Cerebellar cortex (tissue), 1 donor: Measurements from ENCODE around the gene MTFR1L.

Experiments
- DNase-seq: peaks from one replicate; pipeline ENCODE4 v3.0.0-alpha.2; 2015; ENCODE audit warnings: low spot score

Gene MTFR1L

DNA sequence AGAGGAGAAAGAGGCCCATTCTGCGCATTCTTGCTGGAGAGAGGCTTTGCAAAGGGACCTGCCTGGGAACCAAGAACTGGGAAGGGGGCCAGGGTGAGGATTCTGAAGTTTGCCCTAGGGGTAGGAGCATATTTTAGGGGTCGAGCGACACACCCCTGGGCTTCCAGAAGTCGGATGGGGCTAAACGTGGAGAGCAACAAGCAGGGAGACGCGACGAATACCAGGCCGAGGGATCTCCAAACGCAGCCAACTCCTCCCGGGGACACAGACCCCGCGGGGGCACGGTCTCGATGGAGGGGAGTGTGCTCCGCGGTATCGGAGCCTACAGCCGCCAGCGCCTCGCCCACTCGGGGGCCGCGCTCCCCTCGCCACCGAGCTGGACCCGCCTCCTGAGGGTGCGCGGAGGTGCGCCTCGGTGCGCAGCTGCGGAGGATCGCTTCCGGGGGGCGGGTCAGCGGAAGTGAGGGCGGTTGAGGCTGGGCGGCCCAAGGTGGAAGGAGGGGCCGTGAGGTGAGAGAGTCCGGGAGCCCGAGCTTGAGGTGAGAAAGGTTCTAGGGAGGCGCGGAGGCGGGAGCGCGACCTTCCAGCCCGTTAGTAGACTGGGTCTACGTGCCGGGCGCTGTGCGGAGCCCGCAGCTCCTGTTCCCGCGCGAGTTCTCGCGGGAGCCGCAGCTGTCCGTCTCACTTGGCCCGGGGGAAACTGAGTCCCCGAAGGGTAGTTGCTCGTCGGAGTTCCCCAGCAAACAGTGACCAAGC, at the start of gene MTFR1L:
MTFR1L (plus strand) TSS at position 464 of the 756 bp plus-strand sequence. CDS start 3,151 bp downstream, outside the sequence.
- peak; percentile 82 for DNase-seq

DNA sequence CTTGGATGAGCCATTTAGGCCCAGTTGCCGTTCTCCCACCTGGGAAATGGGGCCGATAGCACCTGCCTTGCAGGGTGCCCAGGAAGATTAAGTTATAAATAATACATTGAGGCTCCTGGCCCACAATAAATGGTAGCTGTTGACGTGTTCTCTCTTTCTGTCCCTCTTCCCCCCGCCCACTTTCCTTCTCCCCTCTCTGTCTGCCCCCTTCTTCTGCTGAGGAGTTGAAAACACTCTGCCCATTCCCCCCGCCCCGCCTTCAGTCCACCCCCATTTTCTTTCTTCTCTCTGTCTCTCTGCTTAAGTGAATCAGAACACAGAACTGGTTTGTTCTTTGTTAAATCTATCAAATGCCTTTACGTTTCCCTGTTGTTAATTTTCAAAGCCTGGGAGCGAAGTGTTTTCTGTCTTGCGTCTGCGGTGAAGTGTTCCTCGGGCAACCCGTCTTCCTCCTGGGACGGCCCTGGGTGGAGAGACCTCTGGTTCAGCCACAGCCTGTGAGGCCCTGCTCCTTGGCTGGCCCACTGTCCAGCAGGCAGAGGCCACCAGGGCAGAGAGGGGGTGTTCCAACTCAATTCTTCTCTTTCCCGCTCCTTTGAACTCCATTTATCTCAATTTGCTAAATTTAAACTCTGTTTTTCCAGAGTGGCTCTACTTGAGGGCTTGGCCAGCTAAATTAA, 49.1 kb upstream of the MTFR1L start:
- DNase-seq = no peak

DNA sequence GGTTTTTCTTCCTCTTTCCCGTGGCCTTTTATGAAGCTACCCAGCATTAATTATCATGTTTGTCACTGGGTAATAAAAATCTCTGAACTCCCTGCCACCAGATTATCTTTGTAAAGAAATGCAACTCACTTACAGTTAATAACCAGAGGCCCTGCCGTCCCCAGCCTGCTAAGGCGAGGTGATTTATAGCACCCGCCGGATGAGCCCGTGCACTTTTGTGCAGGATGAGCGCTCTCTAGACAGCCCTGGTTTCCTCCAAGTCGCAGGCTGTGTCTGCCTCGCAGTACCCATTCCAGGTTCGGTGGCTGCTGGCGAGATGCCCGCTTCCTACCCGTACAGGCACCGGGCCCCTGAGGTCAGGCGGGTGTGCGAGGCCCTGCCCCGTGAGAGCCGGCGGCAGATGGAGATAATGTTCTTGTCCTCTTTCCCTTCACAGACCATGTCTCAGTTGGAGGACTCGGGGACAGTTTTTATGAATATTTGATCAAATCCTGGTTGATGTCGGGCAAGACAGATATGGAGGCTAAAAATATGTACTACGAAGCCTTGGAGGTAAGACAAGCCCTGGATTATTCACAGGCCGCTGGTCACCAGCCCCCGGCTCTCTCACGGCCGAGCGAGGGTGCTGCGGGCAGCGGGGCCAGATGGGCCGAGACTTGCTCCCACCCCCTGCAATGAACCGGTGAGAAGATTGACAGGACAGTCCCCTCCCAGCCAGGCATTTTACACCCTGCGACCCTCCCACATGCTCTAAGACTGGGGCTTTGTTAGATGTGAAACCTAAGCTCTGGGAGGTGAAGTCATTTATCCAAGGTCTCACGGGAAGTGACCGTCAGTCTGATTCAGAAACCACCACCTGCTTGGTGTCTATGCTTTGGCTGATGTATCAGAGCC, 48.3 kb upstream of the MTFR1L start:
- peak; percentile 76 for DNase-seq

GRCh38 chr1:25772164-25772563, 47.6 kb upstream of the MTFR1L start:
- no peak for DNase-seq

DNA sequence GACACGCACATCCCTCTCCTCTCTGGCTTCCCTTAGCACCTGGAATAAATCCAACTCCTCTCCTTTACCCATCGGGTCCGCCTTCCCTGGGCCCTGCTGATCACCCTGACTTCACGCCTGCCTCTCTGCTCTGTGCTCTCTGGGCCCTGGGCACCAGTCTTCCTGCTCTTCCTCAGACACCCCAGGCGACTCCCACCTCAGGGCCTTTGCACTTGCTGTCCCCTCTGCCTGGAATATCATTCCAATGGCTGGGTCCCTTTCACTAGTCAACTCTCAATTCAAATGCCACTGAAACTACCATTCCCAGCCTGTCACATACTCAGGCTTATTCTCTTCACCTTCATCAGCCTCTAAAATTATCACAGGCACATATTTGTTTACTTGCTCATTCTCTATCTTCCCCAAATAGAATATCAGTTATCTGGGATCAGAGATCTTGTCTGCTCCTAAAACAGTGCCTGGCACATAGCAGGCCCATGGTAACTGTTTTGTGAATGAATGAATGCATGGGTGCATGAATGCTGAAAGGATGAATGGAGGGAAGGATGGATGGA, 47.0 kb upstream of the MTFR1L start:
- no peak for DNase-seq

- no peak for DNase-seq
Measured at GRCh38 chr1:25773441-25774125, 46.2 kb upstream of the MTFR1L start.

DNA sequence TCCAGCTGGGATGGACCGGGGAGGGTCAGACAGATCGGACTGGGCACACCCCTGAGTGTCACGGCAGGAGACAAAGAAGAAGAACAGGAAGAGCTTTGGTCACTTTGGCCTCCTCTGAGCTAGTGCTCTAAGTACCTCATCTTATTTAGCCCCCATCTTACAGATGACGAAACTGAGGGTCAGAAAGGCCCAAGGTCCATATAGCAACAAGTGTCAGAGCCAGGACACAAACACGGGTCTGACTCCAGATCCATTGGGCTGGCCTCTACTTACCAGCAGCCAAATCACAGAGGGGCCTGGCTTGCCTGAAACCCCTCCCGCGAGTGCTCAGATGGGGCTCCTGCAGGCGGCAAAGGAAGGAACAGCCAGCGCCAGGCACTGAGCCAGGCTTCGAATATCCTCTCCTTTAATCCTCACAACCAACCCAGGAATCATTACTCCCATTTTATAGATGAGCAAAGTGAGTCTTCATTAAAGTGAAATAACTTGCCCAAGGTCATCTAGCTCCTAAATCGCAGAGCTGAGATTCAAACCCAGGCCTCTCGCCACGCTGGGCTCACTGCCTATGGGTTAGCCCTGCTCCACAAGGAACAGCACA, 45.4 kb upstream of the MTFR1L start:
- DNase-seq = no peak

DNA sequence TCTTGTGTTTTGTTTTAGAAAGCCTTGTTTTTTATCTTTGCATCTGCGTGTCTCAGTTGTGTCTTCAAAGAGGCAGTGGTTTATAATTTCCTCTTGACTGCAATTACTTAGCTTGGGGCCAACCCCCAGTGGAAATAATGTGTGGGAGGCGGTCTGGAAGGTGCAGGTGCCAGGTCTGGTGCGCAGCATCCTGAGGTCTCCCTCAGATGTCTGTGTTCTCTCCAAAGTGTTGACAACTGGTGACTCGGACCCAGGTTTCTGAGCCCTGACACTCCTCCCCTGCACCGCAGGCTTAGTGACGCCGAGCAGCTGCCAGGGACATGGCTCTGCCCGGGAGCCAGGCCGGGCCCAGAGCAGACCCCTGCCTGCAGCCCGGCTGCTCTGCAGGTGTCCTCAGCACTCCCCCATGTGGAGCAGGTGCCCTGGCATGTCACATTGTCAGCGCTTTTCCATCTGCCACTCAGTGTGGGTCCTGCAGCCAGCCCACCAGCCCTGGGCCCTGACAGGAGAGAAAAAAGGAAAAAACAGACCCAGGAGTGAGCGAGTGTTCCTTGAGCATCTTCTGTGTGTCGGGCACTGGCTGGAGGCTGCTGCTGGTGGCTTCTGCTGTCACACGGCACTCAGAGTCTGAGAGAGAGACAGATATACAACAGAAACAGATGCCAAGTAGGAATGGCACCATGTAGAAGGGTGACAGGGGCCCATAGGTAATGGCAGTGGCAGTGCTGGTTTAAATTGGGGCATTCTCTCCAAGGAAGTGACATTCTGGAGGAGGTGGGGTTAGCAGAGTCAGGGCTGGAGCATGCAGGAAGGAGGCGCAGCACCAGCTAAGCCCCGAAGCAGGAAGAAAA, 44.6 kb upstream of the MTFR1L start:
- DNase-seq = peak; percentile 53

DNA sequence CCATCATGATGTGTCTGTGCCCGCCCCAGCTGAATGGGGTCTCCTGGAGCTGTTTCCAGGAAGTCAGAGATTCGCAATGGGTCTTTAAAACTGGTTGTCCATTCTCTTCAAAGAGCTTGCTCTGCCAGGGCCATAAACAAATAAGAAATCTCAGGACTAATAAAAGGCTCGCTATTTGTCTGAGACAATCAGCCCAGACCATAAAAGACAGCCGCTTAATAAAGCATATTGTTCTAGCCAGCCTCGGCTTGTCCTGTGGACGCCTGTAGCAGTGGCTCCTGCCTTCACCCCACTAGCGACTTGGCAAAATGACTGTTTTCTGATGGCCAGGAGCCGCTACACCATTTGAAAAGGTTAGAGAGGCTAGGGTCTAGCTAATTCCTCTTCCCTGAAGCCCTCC, 40.4 kb upstream of the MTFR1L start:
- DNase-seq = no peak

DNA sequence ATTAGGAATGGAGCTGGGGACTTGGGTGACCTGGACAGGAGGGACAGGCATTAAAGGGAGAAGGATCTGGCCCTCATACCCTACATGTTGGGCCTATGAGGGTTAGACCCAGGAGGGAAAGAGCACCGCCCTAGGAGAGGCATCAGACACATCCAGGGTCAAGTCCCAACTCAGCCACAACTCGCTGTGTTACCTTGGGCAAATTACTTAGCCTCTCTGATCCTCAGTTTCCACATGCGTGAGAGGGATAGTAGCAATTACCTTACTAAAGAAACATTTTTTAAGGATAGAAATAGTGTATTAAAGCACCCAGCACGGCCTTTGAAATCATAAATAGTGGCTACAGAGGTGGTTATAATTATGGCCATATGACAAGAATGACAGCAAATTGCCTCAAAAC, 39.9 kb upstream of the MTFR1L start:
- no peak for DNase-seq

- DNase-seq = no peak
Measured at GRCh38 chr1:25780318-25781129, 39.2 kb upstream of the MTFR1L start.

DNA sequence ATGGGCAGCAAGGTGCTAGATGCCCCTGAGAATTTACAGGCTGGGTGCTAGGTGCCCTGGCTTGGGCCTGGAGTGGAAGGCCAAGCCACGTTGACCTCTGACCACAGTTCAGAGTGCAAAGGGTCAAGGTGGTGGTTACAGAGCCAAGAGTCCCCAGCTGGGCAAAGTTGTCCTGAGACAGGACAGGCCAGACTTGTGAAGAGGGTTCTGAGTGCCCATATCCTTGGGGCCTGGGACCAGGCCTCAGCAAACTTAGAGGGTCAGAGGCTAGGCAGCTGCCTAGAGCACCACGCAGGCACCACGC, 38.7 kb upstream of the MTFR1L start:
- DNase-seq = no peak

- no peak for DNase-seq
Measured at GRCh38 chr1:25782608-25783201, 37.0 kb upstream of the MTFR1L start.

- peak; percentile 83 for DNase-seq
Measured at GRCh38 chr1:25784575-25785051, 35.1 kb upstream of the MTFR1L start.

- no peak for DNase-seq
Measured at GRCh38 chr1:25785333-25786067, 34.3 kb upstream of the MTFR1L start.

GRCh38 chr1:25786887-25787759, 32.6 kb upstream of the MTFR1L start:
- no peak for DNase-seq

DNA sequence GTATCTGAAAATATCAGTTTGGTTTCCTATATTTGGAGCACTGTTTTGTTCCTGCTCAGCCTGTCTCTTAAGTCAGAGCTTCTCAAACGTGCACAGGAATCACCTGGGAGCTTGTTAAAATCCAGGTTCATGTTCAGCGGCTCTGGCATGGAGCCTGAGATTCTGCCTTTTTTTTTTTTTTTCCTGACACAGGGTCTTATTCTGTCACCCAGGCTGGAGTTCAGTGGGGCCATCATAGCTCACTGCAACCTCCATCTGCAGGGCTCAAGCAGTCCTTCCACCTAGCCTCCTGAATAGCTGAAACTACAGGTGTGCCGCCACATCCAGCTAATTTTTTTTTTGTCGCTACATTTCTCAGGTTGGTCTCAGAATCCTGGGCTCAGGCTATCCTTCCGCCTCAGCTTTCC, 32.0 kb upstream of the MTFR1L start:
- DNase-seq = no peak
